HEK293 (cell line): ENCODE results near the gene HMSD.

ENCODE experiments used
- CTCF ChIA-PET: fragments of 350-600 bp; formaldehyde crosslinking; extraction: SDS; loops from one replicate; lab custom pipeline; 2021; ENCODE audit warnings: antibody characterized with exemption; lab: Yijun Ruan, JAX
- POLR2A ChIA-PET: fragments of 300-600 bp; formaldehyde crosslinking; extraction: SDS; loops from one replicate; lab custom pipeline; 2020; ENCODE audit warnings: antibody characterized with exemption, inconsistent platforms; lab: Yijun Ruan, JAX
- H3K27ac ChIP-seq: fragments of 200-500 bp; sonication (Bioruptor generic); 2 replicates; pipeline ENCODE4 v1.5.1; 2014; ENCODE audit warnings: low read depth, low read length, control low read depth, inconsistent platforms; ENCODE audit errors: extremely low read depth
- H3K36me3 ChIP-seq, 2 experiments: fragments of 200-500 bp in 1 of 2; sonication (Bioruptor generic) in 1 of 2; 1 replicate in 1 of 2; 2 replicates in 1 of 2; pipeline ENCODE4 v1.5.1; 2014 to 2017; ENCODE audit warnings: inconsistent platforms in 2 of 2, low read length in 2 of 2; ENCODE audit not compliant: control insufficient read depth in 2 of 2, insufficient read depth in 1 of 2
- H3K4me1 ChIP-seq: fragments of 200-500 bp; sonication (Bioruptor generic); 2 replicates; pipeline ENCODE4 v1.5.1; 2014; ENCODE audit warnings: mild to moderate bottlenecking, low read length, inconsistent platforms; ENCODE audit not compliant: control insufficient read depth, insufficient read depth
- H3K4me3 ChIP-seq: 2 replicates; pipeline ENCODE4 v1.5.1; 2011; ENCODE audit warnings: low read depth, mild to moderate bottlenecking, control low read depth, low read length, moderate library complexity
- H3K9me3 ChIP-seq: fragments of 200-500 bp; sonication (Bioruptor generic); 2 replicates; pipeline ENCODE4 v1.5.1; 2014; ENCODE audit warnings: low read depth, low read length, inconsistent platforms; ENCODE audit not compliant: control insufficient read depth, insufficient read depth
- GFI1B ChIP-seq: fragments of 450-650 bp; formaldehyde crosslinking; IDR thresholded peaks from 2 replicates; pipeline ENCODE4 v1.5.1; 2016; ENCODE audit warnings: missing biosample characterization, missing genetic modification characterization
- GLI2 ChIP-seq: fragments of 450-650 bp; formaldehyde crosslinking; IDR thresholded peaks from 2 replicates; pipeline ENCODE4; 2017; ENCODE audit warnings: missing biosample characterization, missing genetic modification characterization, low read depth, borderline replicate concordance
- GLIS1 ChIP-seq: fragments of 450-650 bp; formaldehyde crosslinking; IDR thresholded peaks from 2 replicates; pipeline ENCODE4 v1.5.1; 2016; ENCODE audit warnings: missing biosample characterization, missing genetic modification characterization
- IKZF3 ChIP-seq: fragments of 450-650 bp; IDR thresholded peaks from 2 replicates; pipeline ENCODE4 v1.5.0; 2018; ENCODE audit warnings: missing biosample characterization, mild to moderate bottlenecking, missing genetic modification characterization, moderate library complexity
- KLF1 ChIP-seq: fragments of 450-650 bp; formaldehyde crosslinking; IDR thresholded peaks from 2 replicates; pipeline ENCODE4 v1.5.1; 2016; ENCODE audit warnings: missing biosample characterization, missing genetic modification characterization
- MEIS1 ChIP-seq: sonication (generic); formaldehyde crosslinking; IDR thresholded peaks from 2 replicates; pipeline ENCODE4 v1.8.1; 2022; ENCODE audit warnings: missing genetic modification reagents, mild to moderate bottlenecking, borderline replicate concordance
- SP7 ChIP-seq: fragments of 450-650 bp; formaldehyde crosslinking; IDR thresholded peaks from 2 replicates; pipeline ENCODE4 v1.5.1; 2016; ENCODE audit warnings: missing biosample characterization, missing genetic modification characterization
- ZNF132 ChIP-seq: fragments of 450-650 bp; formaldehyde crosslinking; IDR thresholded peaks from 2 replicates; pipeline ENCODE4 v1.5.1; 2017; ENCODE audit warnings: missing biosample characterization, missing genetic modification characterization, borderline replicate concordance
- ZNF324 ChIP-seq: fragments of 450-650 bp; formaldehyde crosslinking; IDR thresholded peaks from 2 replicates; pipeline ENCODE4 v1.5.1; 2016; ENCODE audit warnings: missing biosample characterization, missing genetic modification characterization
- ZNF433 ChIP-seq: fragments of 450-650 bp; formaldehyde crosslinking; IDR thresholded peaks from 2 replicates; pipeline ENCODE4 v1.5.1; 2016; ENCODE audit warnings: missing biosample characterization, missing genetic modification characterization, low read depth
- ZNF555 ChIP-seq: fragments of 450-650 bp; formaldehyde crosslinking; conservative IDR thresholded peaks from 2 replicates; pipeline ENCODE4 v1.5.1; 2017; ENCODE audit warnings: missing biosample characterization, mild to moderate bottlenecking, missing genetic modification characterization, inconsistent platforms
- ZNF560 ChIP-seq: fragments of 450-650 bp; formaldehyde crosslinking; IDR thresholded peaks from 2 replicates; pipeline ENCODE4 v1.5.1; 2017; ENCODE audit warnings: missing biosample characterization, missing genetic modification characterization, borderline replicate concordance
- ZNF561 ChIP-seq: fragments of 450-650 bp; IDR thresholded peaks from 2 replicates; pipeline ENCODE4 v1.5.1; 2018; ENCODE audit warnings: missing biosample characterization, missing genetic modification characterization, borderline replicate concordance
- ZNF626 ChIP-seq: fragments of 450-650 bp; sonication (Bioruptor Pico); formaldehyde crosslinking; IDR thresholded peaks from 2 replicates; pipeline ENCODE4 v1.5.1; 2018; ENCODE audit warnings: missing biosample characterization, missing genetic modification characterization, inconsistent platforms
- ZNF654 ChIP-seq: fragments of 450-650 bp; formaldehyde crosslinking; IDR thresholded peaks from 2 replicates; pipeline ENCODE4 v1.5.1; 2016; ENCODE audit warnings: low read depth, missing biosample characterization, missing genetic modification characterization
- ZNF664 ChIP-seq: fragments of 450-650 bp; formaldehyde crosslinking; IDR thresholded peaks from 2 replicates; pipeline ENCODE4 v1.5.1; 2016; ENCODE audit warnings: missing biosample characterization, missing genetic modification characterization
- ZNF701 ChIP-seq: fragments of 450-650 bp; formaldehyde crosslinking; IDR thresholded peaks from 2 replicates; pipeline ENCODE4 v1.5.1; 2016; ENCODE audit warnings: missing biosample characterization, missing genetic modification characterization
- ZNF768 ChIP-seq: fragments of 450-650 bp; formaldehyde crosslinking; IDR thresholded peaks from 2 replicates; pipeline ENCODE4 v1.5.1; 2018; ENCODE audit warnings: missing biosample characterization, mild to moderate bottlenecking, missing genetic modification characterization
- ZNF777 ChIP-seq: fragments of 450-650 bp; formaldehyde crosslinking; IDR thresholded peaks from 2 replicates; pipeline ENCODE4 v1.5.1; 2017; ENCODE audit warnings: missing biosample characterization, missing genetic modification characterization, borderline replicate concordance
- ZSCAN16 ChIP-seq: fragments of 450-650 bp; formaldehyde crosslinking; IDR thresholded peaks from 2 replicates; pipeline ENCODE4 v1.5.1; 2016; ENCODE audit warnings: missing biosample characterization, missing genetic modification characterization
- TF ChIP-seq, protein P1 (sequence below): fragments of 450-650 bp; formaldehyde crosslinking; IDR thresholded peaks from 2 replicates; pipeline ENCODE4 v1.5.1; 2016; ENCODE audit warnings: missing biosample characterization, missing genetic modification characterization
- TF ChIP-seq, protein P2 (sequence below): IDR thresholded peaks from 2 replicates; pipeline ENCODE4 v1.6.1; 2011; ENCODE audit warnings: mild to moderate bottlenecking, low read depth, low read length, borderline replicate concordance
- TF ChIP-seq, protein P3 (sequence below): fragments of 450-650 bp; formaldehyde crosslinking; IDR thresholded peaks from 2 replicates; pipeline ENCODE4 v1.5.1; 2016; ENCODE audit warnings: missing biosample characterization, missing genetic modification characterization
- TF ChIP-seq, protein P4 (sequence below): fragments of 450-650 bp; formaldehyde crosslinking; IDR thresholded peaks from 2 replicates; pipeline ENCODE4 v1.5.1; 2016; ENCODE audit warnings: missing biosample characterization, missing genetic modification characterization
- TF ChIP-seq, protein P5 (sequence below): fragments of 450-650 bp; formaldehyde crosslinking; IDR thresholded peaks from 2 replicates; pipeline ENCODE4 v1.5.1; 2016; ENCODE audit warnings: missing biosample characterization, missing genetic modification characterization, low read depth

HMSD gene

DNA sequence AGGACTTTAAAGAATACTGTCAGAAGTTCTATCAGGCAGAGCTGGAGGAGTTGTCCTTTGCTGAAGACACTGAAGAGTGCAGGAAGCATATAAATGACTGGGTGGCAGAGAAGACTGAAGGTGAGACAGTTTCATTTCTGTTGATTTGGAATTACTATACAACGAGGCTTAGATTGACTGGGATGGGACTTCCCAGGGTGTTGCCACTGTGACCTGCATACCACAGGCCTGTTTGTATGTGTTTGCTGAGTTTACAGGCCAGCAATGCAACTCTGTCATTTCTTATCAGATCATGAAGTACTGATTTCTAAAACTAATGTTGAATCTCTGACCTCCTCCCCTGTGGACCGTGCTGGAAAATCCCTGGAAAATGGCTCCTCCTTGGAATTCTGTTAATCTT, 32.6 kb downstream of the HMSD start:
- H3K4me1 ChIP-seq, result no peaks in the 10 kb centered on the region
- POLR2A ChIA-PET, result no interaction called here
- CTCF ChIA-PET, result no interaction called here
- H3K36me3 ChIP-seq, result peaks cover 0 to 8% of the 10 kb centered on the region in 2 experiments; a peak in 1 of 3 replicates
- TF ChIP-seq, protein P1, sequence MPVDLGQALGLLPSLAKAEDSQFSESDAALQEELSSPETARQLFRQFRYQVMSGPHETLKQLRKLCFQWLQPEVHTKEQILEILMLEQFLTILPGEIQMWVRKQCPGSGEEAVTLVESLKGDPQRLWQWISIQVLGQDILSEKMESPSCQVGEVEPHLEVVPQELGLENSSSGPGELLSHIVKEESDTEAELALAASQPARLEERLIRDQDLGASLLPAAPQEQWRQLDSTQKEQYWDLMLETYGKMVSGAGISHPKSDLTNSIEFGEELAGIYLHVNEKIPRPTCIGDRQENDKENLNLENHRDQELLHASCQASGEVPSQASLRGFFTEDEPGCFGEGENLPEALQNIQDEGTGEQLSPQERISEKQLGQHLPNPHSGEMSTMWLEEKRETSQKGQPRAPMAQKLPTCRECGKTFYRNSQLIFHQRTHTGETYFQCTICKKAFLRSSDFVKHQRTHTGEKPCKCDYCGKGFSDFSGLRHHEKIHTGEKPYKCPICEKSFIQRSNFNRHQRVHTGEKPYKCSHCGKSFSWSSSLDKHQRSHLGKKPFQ (tag by site-specific recombination), result no peak
- TF ChIP-seq ZNF324 (tag by site-specific recombination) (no peak), ZNF777 (no peak), ZNF560 (tag by site-specific recombination) (no peak), ZNF768 (tag by site-specific recombination) (no peak), GFI1B (tag by site-specific recombination) (no peak), GLI2 (tag by site-specific recombination) (no peak)
- TF ChIP-seq, protein P2, sequence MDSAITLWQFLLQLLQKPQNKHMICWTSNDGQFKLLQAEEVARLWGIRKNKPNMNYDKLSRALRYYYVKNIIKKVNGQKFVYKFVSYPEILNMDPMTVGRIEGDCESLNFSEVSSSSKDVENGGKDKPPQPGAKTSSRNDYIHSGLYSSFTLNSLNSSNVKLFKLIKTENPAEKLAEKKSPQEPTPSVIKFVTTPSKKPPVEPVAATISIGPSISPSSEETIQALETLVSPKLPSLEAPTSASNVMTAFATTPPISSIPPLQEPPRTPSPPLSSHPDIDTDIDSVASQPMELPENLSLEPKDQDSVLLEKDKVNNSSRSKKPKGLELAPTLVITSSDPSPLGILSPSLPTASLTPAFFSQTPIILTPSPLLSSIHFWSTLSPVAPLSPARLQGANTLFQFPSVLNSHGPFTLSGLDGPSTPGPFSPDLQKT, result no peak
- H3K9me3 ChIP-seq, result no peaks in the 10 kb centered on the region
- no peak overlapping the region for H3K4me3 ChIP-seq
- H3K27ac ChIP-seq, result no peak overlapping the region

DNA sequence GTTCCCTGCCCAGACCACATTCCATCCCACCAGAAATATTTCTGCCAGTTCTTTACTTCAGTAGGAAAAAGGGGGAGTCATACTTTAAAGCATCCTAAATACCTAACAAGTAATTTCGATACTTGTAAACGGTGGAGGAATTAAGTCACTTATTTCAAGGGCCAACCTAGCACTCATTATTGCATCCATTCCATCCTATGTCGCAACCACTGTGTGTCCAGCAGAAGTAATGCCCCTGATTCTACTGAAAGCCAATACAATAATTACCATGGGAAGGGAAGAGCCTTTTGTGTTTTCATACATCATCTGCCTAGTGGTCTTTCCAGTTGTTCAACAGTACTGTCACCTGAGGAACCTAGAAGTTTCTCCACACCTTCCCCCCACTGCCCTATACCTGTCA, 33.3 kb downstream of the HMSD start:
- H3K9me3 ChIP-seq, result no peaks in the 10 kb centered on the region
- CTCF ChIA-PET, result interaction anchor here (0.6 to 4.5 kb wide), 3 partner anchors 8 to 470 kb away, joined by 3 to 41 read pairs (median 3); no protein-coding TSS in a partner anchor

More for the DNA sequence above, 33.3 kb downstream of the HMSD start:
- no peaks in the 10 kb centered on the region for H3K4me1 ChIP-seq
- H3K27ac ChIP-seq, result no peak overlapping the region
- no peak overlapping the region for H3K4me3 ChIP-seq
- POLR2A ChIA-PET, result no interaction called here
- H3K36me3 ChIP-seq, result peaks cover 0 to 8% of the 10 kb centered on the region in 2 experiments; a peak in 1 of 3 replicates
- TF ChIP-seq GLIS1 (tag by site-specific recombination), result no peak
- TF ChIP-seq, protein P3, sequence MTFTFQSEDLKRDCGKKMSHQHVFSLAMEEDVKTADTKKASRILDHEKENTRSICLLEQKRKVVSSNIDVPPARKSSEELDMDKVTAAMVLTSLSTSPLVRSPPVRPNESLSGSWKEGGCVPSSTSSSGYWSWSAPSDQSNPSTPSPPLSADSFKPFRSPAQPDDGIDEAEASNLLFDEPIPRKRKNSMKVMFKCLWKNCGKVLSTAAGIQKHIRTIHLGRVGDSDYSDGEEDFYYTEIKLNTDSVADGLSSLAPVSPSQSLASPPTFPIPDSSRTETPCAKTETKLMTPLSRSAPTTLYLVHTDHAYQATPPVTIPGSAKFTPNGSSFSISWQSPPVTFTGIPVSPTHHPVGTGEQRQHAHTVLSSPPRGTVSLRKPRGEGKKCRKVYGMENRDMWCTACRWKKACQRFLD (tag by site-specific recombination), result no peak
- TF ChIP-seq, protein P4, sequence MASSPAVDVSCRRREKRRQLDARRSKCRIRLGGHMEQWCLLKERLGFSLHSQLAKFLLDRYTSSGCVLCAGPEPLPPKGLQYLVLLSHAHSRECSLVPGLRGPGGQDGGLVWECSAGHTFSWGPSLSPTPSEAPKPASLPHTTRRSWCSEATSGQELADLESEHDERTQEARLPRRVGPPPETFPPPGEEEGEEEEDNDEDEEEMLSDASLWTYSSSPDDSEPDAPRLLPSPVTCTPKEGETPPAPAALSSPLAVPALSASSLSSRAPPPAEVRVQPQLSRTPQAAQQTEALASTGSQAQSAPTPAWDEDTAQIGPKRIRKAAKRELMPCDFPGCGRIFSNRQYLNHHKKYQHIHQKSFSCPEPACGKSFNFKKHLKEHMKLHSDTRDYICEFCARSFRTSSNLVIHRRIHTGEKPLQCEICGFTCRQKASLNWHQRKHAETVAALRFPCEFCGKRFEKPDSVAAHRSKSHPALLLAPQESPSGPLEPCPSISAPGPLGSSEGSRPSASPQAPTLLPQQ, result no peak
- no peak for TF ChIP-seq ZNF654
- TF ChIP-seq ZNF132 (tag by site-specific recombination), result no peak
- no peak for TF ChIP-seq ZNF561
- TF ChIP-seq KLF1, result no peak
- TF ChIP-seq ZNF626 (tag by site-specific recombination), result no peak
- no peak for TF ChIP-seq ZNF664 (tag by site-specific recombination)
- TF ChIP-seq, protein P5, sequence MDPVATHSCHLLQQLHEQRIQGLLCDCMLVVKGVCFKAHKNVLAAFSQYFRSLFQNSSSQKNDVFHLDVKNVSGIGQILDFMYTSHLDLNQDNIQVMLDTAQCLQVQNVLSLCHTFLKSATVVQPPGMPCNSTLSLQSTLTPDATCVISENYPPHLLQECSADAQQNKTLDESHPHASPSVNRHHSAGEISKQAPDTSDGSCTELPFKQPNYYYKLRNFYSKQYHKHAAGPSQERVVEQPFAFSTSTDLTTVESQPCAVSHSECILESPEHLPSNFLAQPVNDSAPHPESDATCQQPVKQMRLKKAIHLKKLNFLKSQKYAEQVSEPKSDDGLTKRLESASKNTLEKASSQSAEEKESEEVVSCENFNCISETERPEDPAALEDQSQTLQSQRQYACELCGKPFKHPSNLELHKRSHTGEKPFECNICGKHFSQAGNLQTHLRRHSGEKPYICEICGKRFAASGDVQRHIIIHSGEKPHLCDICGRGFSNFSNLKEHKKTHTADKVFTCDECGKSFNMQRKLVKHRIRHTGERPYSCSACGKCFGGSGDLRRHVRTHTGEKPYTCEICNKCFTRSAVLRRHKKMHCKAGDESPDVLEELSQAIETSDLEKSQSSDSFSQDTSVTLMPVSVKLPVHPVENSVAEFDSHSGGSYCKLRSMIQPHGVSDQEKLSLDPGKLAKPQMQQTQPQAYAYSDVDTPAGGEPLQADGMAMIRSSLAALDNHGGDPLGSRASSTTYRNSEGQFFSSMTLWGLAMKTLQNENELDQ (tag by site-specific recombination), result no peak
- no peak for TF ChIP-seq ZNF701
- no peak for TF ChIP-seq ZNF433 (tag by site-specific recombination)
- TF ChIP-seq MEIS1 (CRISPR knock-in tag), result no peak
- no peak for TF ChIP-seq SP7 (tag by site-specific recombination)
- TF ChIP-seq ZSCAN16, result no peak
- no peak for TF ChIP-seq IKZF3 (tag by site-specific recombination)
- TF ChIP-seq ZNF555 (tag by site-specific recombination), result no peak
